NCI-H345 treated with DMSO at 0.1 percent for 48 hours (cell line): ENCODE data around the gene TBC1D22B.
A peak's percentile ranks its signal among the peaks of the same experiment; 100 is the strongest.

Source experiments
- DNase-seq: peaks from one replicate; lab custom pipeline; 2025; ENCODE audit not compliant: unreplicated experiment; lab: John Stamatoyannopoulos, UW

The TBC1D22B gene

GRCh38 chr6:37239950-37240713 is 17.4 kb upstream of the TBC1D22B start:
- peak; percentile 85 for DNase-seq

GRCh38 chr6:37241131-37241530 is 16.4 kb upstream of the TBC1D22B start:
- DNase-seq = no peak

GRCh38 chr6:37241775-37242428 is 15.7 kb upstream of the TBC1D22B start:
- DNase-seq = no peak

- no peak for DNase-seq
Measured at GRCh38 chr6:37242429-37243052, 15.0 kb upstream of the TBC1D22B start.

- DNase-seq = no peak
Measured at GRCh38 chr6:37243131-37243815, 14.3 kb upstream of the TBC1D22B start.

- no peak for DNase-seq
Measured at GRCh38 chr6:37243816-37244370, 13.7 kb upstream of the TBC1D22B start.

GRCh38 chr6:37244430-37245310 is 12.9 kb upstream of the TBC1D22B start:
- peak; percentile 86 for DNase-seq

GRCh38 chr6:37251211-37251780 is 6.3 kb upstream of the TBC1D22B start:
- no peak for DNase-seq

- DNase-seq = no peak
Measured at GRCh38 chr6:37253486-37254007, 4.0 kb upstream of the TBC1D22B start.

- no peak for DNase-seq
Measured at GRCh38 chr6:37254881-37255280, 2.7 kb upstream of the TBC1D22B start.

GRCh38 chr6:37256692-37257319 is 766 bp upstream of the TBC1D22B start:
- no peak for DNase-seq

GRCh38 chr6:37257320-37257633 is 295 bp upstream of the TBC1D22B start:
- no peak for DNase-seq

GRCh38 chr6:37258405-37259105 is 983 bp downstream of the TBC1D22B start:
- no peak for DNase-seq

- DNase-seq = no peak
Measured at GRCh38 chr6:37259191-37259590, 1.6 kb downstream of the TBC1D22B start.

- DNase-seq = no peak
Measured at GRCh38 chr6:37260040-37260439, 2.5 kb downstream of the TBC1D22B start.

- DNase-seq = no peak
Measured at GRCh38 chr6:37260444-37260843, 2.9 kb downstream of the TBC1D22B start.

- no peak for DNase-seq
Measured at GRCh38 chr6:37261198-37261597, 3.6 kb downstream of the TBC1D22B start.

GRCh38 chr6:37262446-37263026 is 5.0 kb downstream of the TBC1D22B start:
- DNase-seq = peak; percentile 22
